HepG2 (cell line): Measurements from ENCODE around the gene ABHD12. TPM values are rescaled to one million over a fixed set of nuclear protein-coding genes. Genes with fewer than 3 reads are reported as not detected.

Experiments
- AKAP8 ChIP-seq: sonication (generic); formaldehyde crosslinking; IDR thresholded peaks from 2 replicates; pipeline ENCODE4 v1.5.1; 2020; ENCODE audit warnings: mild to moderate bottlenecking, missing genetic modification reagents
- BCLAF1 ChIP-seq: fragments of 450-650 bp; IDR thresholded peaks from 2 replicates; pipeline ENCODE4 v1.6.1; 2017; ENCODE audit warnings: mild to moderate bottlenecking
- DR1 ChIP-seq: sonication (generic); formaldehyde crosslinking; IDR thresholded peaks from 2 replicates; pipeline ENCODE4 v1.8.0; 2021; ENCODE audit warnings: mild to moderate bottlenecking, missing genetic modification reagents, inconsistent platforms
- HDAC2 ChIP-seq: sonication (generic); formaldehyde crosslinking; IDR thresholded peaks from 2 replicates; pipeline ENCODE4 v1.4.0; 2020; ENCODE audit warnings: missing genetic modification reagents
- HNRNPL ChIP-seq: fragments of 200-400 bp; formaldehyde crosslinking; IDR thresholded peaks from 2 replicates; pipeline ENCODE4 v1.6.1; 2017; ENCODE audit warnings: mild to moderate bottlenecking, low read depth, low read length
- HOXD1 ChIP-seq: sonication (generic); formaldehyde crosslinking; IDR thresholded peaks from 2 replicates; pipeline ENCODE4 v1.5.0; 2020; ENCODE audit warnings: missing genetic modification reagents
- IKZF4 ChIP-seq: sonication (generic); formaldehyde crosslinking; IDR thresholded peaks from 2 replicates; pipeline ENCODE4 v1.5.1; 2020; ENCODE audit warnings: borderline replicate concordance, mild to moderate bottlenecking, low read depth, missing genetic modification reagents; ENCODE audit errors: not compliant biosample characterization
- IRF9 ChIP-seq: sonication (generic); formaldehyde crosslinking; IDR thresholded peaks from 2 replicates; pipeline ENCODE4 v1.8.0; 2022; ENCODE audit warnings: missing genetic modification reagents, mild to moderate bottlenecking, borderline replicate concordance
- KLF13 ChIP-seq: sonication (generic); formaldehyde crosslinking; IDR thresholded peaks from 2 replicates; pipeline ENCODE4 v1.4.0; 2020; ENCODE audit warnings: mild to moderate bottlenecking, missing genetic modification reagents
- MAFK ChIP-seq, 2 experiments: IDR thresholded peaks in 1 of 2; conservative IDR thresholded peaks in 1 of 2; 2 replicates each; pipeline ENCODE4 v1.6.1; 2011; ENCODE audit warnings: improper control_type of control experiment in 2 of 2, low read length in 2 of 2
- MXD3 ChIP-seq: IDR thresholded peaks from 2 replicates; pipeline ENCODE4 v1.6.1; 2016; ENCODE audit warnings: mild to moderate bottlenecking, missing biosample characterization, missing genetic modification reagents
- MXD4 ChIP-seq: IDR thresholded peaks from 2 replicates; pipeline ENCODE4 v1.6.1; 2016; ENCODE audit warnings: mild to moderate bottlenecking, missing biosample characterization, missing genetic modification reagents
- NFYB ChIP-seq: sonication (generic); formaldehyde crosslinking; IDR thresholded peaks from 2 replicates; pipeline ENCODE4 v1.4.0; 2020; ENCODE audit warnings: missing genetic modification reagents
- ONECUT2 ChIP-seq: sonication (generic); formaldehyde crosslinking; IDR thresholded peaks from 2 replicates; pipeline ENCODE4 v1.4.0; 2020; ENCODE audit warnings: missing genetic modification reagents
- RAD21 ChIP-seq: fragments of 450-650 bp; formaldehyde crosslinking; IDR thresholded peaks from 2 replicates; pipeline ENCODE4 v1.5.0; 2020; ENCODE audit warnings: mild to moderate bottlenecking
- SALL2 ChIP-seq: sonication (generic); formaldehyde crosslinking; IDR thresholded peaks from 2 replicates; pipeline ENCODE4 v1.8.1; 2023; ENCODE audit warnings: mild to moderate bottlenecking, missing genetic modification reagents, inconsistent platforms
- XRCC5 ChIP-seq: fragments of 200-400 bp; formaldehyde crosslinking; optimal IDR thresholded peaks from 2 replicates; pipeline ENCODE3; 2017; ENCODE audit warnings: mild to moderate bottlenecking, low read length
- ZNF180 ChIP-seq: sonication (generic); formaldehyde crosslinking; IDR thresholded peaks from 2 replicates; pipeline ENCODE4 v1.4.0; 2020; ENCODE audit warnings: low read depth, missing genetic modification reagents, borderline replicate concordance
- ZNF282 ChIP-seq: fragments of 450-650 bp; IDR thresholded peaks from 2 replicates; pipeline ENCODE4 v1.6.1; 2018; ENCODE audit not compliant: partially characterized antibody
- ZNF557 ChIP-seq: sonication (generic); formaldehyde crosslinking; IDR thresholded peaks from 2 replicates; pipeline ENCODE4 v1.4.0; 2020; ENCODE audit warnings: missing genetic modification reagents
- ZNF570 ChIP-seq: sonication (generic); formaldehyde crosslinking; IDR thresholded peaks from 2 replicates; pipeline ENCODE4 v1.4.0; 2020; ENCODE audit warnings: mild to moderate bottlenecking, missing genetic modification reagents, borderline replicate concordance
- ZNF597 ChIP-seq: sonication (generic); formaldehyde crosslinking; IDR thresholded peaks from 2 replicates; pipeline ENCODE4 v1.5.0; 2020; ENCODE audit warnings: missing genetic modification reagents
- ZNF614 ChIP-seq: IDR thresholded peaks from 2 replicates; pipeline ENCODE4 v1.6.1; 2018; ENCODE audit warnings: missing biosample characterization, missing genetic modification reagents, inconsistent platforms, borderline replicate concordance
- ZNF768 ChIP-seq: sonication (generic); formaldehyde crosslinking; IDR thresholded peaks from 2 replicates; pipeline ENCODE4 v1.4.0; 2020; ENCODE audit warnings: missing genetic modification reagents
- polyA plus RNA-seq, 8 experiments: library from polyadenylated mRNA; depleted of rRNA in 3 of 8; stranded (reverse) in 7 of 8; unstranded in 1 of 8; fragments of >200 nt; fragmentation: Illumina TruSeq in 4 of 8; extraction: Trizol in 4 of 8; gene quantifications; 2 replicates each; pipeline versions ENCODE4 v1.2.1 to v1.2.3, GENCODE V29; 2011 to 2016; ENCODE audit warnings: low read depth in 4 of 8, missing spikeins in 1 of 8, mixed read lengths in 1 of 8; ENCODE audit not compliant: insufficient read depth in 1 of 8
- total RNA-seq, 5 experiments: library from RNA; depleted of rRNA; stranded (reverse); fragments of >200 nt; fragmentation: Illumina TruSeq; extraction: Trizol; gene quantifications; 2 replicates each; pipeline ENCODE4 v1.2.3, GENCODE V29; 2016; ENCODE audit warnings: low read depth in 1 of 5
- TF ChIP-seq, protein P1 (sequence below): IDR thresholded peaks from 2 replicates; pipeline ENCODE4 v1.6.1; 2016; ENCODE audit warnings: control low read depth

Gene ABHD12
- total and polyA plus RNA-seq, 2 of the 13 experiments (the other 11 are each of a cell fraction or from before 2014, with no cell fraction given) = 23.5 to 72.1 TPM

DNA sequence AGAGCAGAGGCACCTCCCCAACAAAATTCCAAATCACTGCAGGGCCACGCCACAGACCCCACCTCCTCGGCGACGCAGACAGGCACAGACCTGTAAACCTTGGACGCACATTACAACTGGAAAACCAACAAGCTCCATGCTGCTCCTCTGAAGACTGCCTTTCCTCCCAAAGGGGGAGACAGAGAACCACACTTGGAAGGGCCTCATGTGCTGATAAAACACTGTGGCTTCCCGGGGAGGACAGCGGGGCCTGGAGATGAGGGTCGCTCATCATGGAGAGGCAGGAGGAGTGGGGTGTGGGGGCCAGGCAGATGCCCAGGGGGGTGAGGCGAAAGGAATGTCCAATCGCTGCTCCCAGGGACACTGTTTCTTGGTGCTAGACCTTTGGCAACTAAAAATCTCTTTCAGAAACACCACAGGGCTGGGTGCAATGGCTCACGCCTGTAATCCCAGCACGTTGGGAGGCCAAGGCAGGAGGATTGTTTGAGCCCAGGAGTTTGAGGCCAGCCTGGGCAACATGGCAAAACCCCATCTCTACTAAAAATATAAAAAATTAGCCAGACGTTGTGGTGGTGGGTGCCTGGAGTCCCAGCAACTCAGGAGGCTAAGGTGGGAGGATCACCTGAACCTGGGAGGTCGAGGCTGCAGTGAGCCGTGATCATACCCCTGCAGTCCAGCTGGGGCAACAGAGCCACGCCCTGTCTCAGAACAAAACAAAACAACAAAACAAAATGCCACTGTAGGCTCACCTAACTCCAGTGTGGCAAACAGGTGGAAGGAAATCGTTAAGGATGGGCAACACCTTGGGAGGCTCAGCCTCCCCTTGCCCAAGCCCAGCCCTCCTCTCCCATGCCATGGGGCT lies 53.8 kb downstream of the ABHD12 start (continued):
- no peak for TF ChIP-seq ZNF180
- TF ChIP-seq AKAP8 (CRISPR knock-in tag) = no peak
- TF ChIP-seq SALL2 (CRISPR knock-in tag) = no peak
- TF ChIP-seq KLF13 (CRISPR knock-in tag) = 0 out of 2 replicates have a peak, but pooled peaks have one; percentile 58
- no peak for TF ChIP-seq HOXD1 (CRISPR knock-in tag)
- TF ChIP-seq DR1 (CRISPR knock-in tag) = no peak
- TF ChIP-seq MXD4 = no peak
- peak; percentile 91 for TF ChIP-seq RAD21 (CRISPR knock-in tag)
- no peak for TF ChIP-seq BCLAF1
- no peak for TF ChIP-seq IRF9
- no peak for TF ChIP-seq ZNF282
- TF ChIP-seq, protein P1, sequence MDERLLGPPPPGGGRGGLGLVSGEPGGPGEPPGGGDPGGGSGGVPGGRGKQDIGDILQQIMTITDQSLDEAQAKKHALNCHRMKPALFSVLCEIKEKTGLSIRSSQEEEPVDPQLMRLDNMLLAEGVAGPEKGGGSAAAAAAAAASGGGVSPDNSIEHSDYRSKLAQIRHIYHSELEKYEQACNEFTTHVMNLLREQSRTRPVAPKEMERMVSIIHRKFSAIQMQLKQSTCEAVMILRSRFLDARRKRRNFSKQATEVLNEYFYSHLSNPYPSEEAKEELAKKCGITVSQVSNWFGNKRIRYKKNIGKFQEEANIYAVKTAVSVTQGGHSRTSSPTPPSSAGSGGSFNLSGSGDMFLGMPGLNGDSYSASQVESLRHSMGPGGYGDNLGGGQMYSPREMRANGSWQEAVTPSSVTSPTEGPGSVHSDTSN = no peak
- 0 out of 2 replicates have a peak, but pooled peaks have one; percentile 13 for TF ChIP-seq ZNF768 (CRISPR knock-in tag)
- TF ChIP-seq ONECUT2 (CRISPR knock-in tag) = no peak
- no peak for TF ChIP-seq IKZF4 (CRISPR knock-in tag)
- no peak for TF ChIP-seq ZNF557
- TF ChIP-seq MAFK (conservative IDR thresholded peaks at IDR 0.05 in 1 of 2, IDR thresholded peaks at IDR 0.05 in 1 of 2; ENCODE audit: low read length in 2 of 2) = no peak
- no peak for TF ChIP-seq MXD3
- TF ChIP-seq ZNF597 (CRISPR knock-in tag) = no peak
- no peak for TF ChIP-seq ZNF614 (CRISPR knock-in tag)
- TF ChIP-seq XRCC5 = peak; percentile 81
- TF ChIP-seq NFYB (CRISPR knock-in tag) = no peak
- no peak for TF ChIP-seq ZNF570
- TF ChIP-seq HDAC2 (CRISPR knock-in tag) = peak; percentile 44; the same call in 1 of the 2 replicates
- no peak for TF ChIP-seq HNRNPL
